ENCODE measurements around the gene CNTN3.

DNA sequence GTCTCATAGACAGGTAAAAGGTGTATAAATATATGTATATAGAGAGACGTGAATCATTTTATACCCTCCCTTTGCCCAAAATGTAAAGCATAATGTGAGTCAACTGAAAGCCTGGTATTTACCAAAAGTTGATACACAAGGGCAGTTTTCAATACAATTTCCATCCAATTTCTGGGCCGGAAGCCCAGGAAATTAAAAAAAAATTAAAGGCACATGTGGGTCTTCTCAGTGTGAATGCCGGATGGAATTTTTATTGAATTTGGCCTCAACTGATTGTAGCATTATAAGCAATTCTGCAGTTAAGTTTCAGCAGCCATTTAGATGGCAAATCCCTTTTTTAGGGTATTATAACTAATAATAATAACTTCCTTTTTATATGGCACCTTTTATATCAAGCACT is 3.3 kb upstream of the CNTN3 start:
- TF ChIP-seq, protein P1, sequence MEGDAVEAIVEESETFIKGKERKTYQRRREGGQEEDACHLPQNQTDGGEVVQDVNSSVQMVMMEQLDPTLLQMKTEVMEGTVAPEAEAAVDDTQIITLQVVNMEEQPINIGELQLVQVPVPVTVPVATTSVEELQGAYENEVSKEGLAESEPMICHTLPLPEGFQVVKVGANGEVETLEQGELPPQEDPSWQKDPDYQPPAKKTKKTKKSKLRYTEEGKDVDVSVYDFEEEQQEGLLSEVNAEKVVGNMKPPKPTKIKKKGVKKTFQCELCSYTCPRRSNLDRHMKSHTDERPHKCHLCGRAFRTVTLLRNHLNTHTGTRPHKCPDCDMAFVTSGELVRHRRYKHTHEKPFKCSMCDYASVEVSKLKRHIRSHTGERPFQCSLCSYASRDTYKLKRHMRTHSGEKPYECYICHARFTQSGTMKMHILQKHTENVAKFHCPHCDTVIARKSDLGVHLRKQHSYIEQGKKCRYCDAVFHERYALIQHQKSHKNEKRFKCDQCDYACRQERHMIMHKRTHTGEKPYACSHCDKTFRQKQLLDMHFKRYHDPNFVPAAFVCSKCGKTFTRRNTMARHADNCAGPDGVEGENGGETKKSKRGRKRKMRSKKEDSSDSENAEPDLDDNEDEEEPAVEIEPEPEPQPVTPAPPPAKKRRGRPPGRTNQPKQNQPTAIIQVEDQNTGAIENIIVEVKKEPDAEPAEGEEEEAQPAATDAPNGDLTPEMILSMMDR (IDR thresholded peaks at IDR 0.05) = no peak
- TF ChIP-seq POLR2A (IDR thresholded peaks at IDR 0.05) = no peak
